Loucy (cell line): ENCODE results near the gene ADGRG1.

Experiments
- H2AFZ ChIP-seq: fragments of 200-600 bp; sonication (generic); 2 replicates; pipeline ENCODE4 v1.6.0; 2016; ENCODE audit warnings: antibody characterized with exemption, mild to moderate bottlenecking, low read length, moderate library complexity
- H3F3A ChIP-seq: fragments of 200-600 bp; 2 replicates; pipeline ENCODE4 v1.6.0; 2016; ENCODE audit warnings: antibody characterized with exemption, low read depth, mild to moderate bottlenecking
- H3K27me3 ChIP-seq: fragments of 200-600 bp; sonication (generic); 2 replicates; pipeline ENCODE4 v1.6.1; 2014; ENCODE audit warnings: low read length, mild to moderate bottlenecking; ENCODE audit not compliant: insufficient read depth, poor library complexity, severe bottlenecking
- H3K36me3 ChIP-seq: fragments of 200-600 bp; sonication (generic); 2 replicates; pipeline ENCODE4 v1.6.1; 2016; ENCODE audit warnings: low read length; ENCODE audit not compliant: insufficient read depth
- H3K4me1 ChIP-seq: fragments of 200-600 bp; sonication (generic); 2 replicates; pipeline ENCODE4 v1.5.1; 2014; ENCODE audit warnings: low read length, mild to moderate bottlenecking; ENCODE audit not compliant: insufficient read depth, poor library complexity, severe bottlenecking
- H3K4me2 ChIP-seq: fragments of 200-600 bp; sonication (generic); 2 replicates; pipeline ENCODE4 v1.6.0; 2014; ENCODE audit warnings: antibody characterized with exemption, low read length, low read depth, mild to moderate bottlenecking; ENCODE audit not compliant: poor library complexity, severe bottlenecking
- H3K4me3 ChIP-seq: fragments of 200-600 bp; sonication (generic); 2 replicates; pipeline ENCODE4 v1.5.1; 2014; ENCODE audit warnings: low read length, mild to moderate bottlenecking, mixed read lengths; ENCODE audit not compliant: poor library complexity, severe bottlenecking
- H3K79me2 ChIP-seq: fragments of 200-600 bp; sonication (generic); 2 replicates; pipeline ENCODE4 v1.6.1; 2014; ENCODE audit warnings: low read length; ENCODE audit not compliant: insufficient read depth
- H3K9ac ChIP-seq: fragments of 200-600 bp; sonication (generic); 2 replicates; pipeline ENCODE4 v1.6.0; 2014; ENCODE audit warnings: mild to moderate bottlenecking, low read depth, low read length, moderate library complexity; ENCODE audit not compliant: poor library complexity, severe bottlenecking
- H3K9me2 ChIP-seq: fragments of 200-600 bp; sonication (generic); replicated peaks from 2 replicates; pipeline ENCODE4 v1.6.1; 2016; ENCODE audit warnings: low read depth, low read length, mixed read lengths
- H3K9me3 ChIP-seq: fragments of 200-600 bp; sonication (generic); 2 replicates; pipeline ENCODE4 v1.6.1; 2014; ENCODE audit warnings: mild to moderate bottlenecking, antibody characterized with exemption, low read length, low read depth; ENCODE audit not compliant: insufficient read depth
- H4K20me1 ChIP-seq: fragments of 200-600 bp; sonication (generic); 2 replicates; pipeline ENCODE4 v1.6.0; 2014; ENCODE audit warnings: antibody characterized with exemption, low read length, mild to moderate bottlenecking; ENCODE audit not compliant: insufficient read depth, poor library complexity, severe bottlenecking
- CTCF ChIP-seq: fragments of 200-600 bp; sonication (generic); conservative IDR thresholded peaks from 2 replicates; pipeline ENCODE4 v1.5.1; 2014; ENCODE audit warnings: mild to moderate bottlenecking, antibody characterized with exemption, low read length
- EZH2phosphoT487 ChIP-seq: fragments of 200-600 bp; IDR thresholded peaks from 2 replicates; pipeline ENCODE4 v1.6.1; 2018; ENCODE audit warnings: antibody characterized with exemption, mild to moderate bottlenecking, moderate library complexity, borderline replicate concordance

The ADGRG1 gene

DNA sequence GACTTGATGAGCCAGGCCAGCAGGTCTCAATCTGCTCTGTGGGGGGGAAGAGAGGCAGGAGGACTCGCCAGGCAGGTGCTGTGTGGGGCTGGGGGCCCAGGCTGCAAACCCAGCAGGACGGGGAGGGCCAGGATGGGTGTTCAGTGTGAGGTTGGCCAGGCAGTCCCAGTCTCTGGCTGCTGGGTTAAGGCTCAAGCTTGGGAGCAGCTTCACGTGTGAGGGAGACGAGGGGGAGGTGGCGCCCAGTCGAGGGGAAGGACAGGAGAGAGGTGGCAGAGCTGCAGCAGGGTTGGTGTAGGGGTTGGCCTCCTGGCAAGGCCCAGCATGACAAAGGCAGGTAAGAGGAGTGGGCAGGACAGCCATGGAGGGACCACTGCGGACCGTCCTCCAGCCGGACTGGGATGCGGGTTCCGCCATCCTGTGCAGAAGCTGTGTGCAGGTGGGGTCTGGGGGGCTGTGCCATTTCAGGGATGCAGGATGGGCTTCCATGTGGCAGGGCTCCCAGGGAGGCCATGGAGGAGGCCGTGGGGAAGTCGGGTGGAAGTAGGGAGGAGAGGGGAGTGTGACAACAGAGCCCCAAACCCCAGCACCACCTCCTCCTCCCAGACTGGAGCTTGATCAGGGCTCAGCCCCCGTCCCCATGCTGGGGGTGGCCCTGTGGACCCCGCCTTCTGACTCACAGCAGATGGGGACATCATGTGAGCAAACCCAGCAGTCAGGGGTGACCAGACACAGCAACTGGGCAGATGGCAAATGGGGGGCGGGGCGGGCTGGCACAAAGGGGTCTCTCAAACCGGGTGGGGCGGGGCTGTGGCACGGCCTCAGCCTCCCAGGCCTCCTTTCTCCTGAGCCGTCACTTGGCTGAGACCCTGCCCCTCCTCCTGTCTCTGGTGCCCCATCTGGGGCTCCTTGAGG, 2.8 kb downstream of the ADGRG1 start:
- no peak overlapping the region for H3K4me3 ChIP-seq
- no peaks in the 10 kb centered on the region for H3K9me3 ChIP-seq
- no peak overlapping the region for H2AFZ ChIP-seq
- H3K9ac ChIP-seq: no peak overlapping the region
- no peak overlapping the region for H3K4me2 ChIP-seq
- no peaks in the 10 kb centered on the region for H3F3A ChIP-seq
- no peaks in the 10 kb centered on the region for H3K27me3 ChIP-seq
- no peaks in the 10 kb centered on the region for H3K4me1 ChIP-seq
- H3K9me2 ChIP-seq: no peaks in the 10 kb centered on the region
- H3K79me2 ChIP-seq: no peaks in the 10 kb centered on the region
- H3K36me3 ChIP-seq: no peaks in the 10 kb centered on the region
- TF ChIP-seq CTCF (no peak), EZH2phosphoT487 (no peak)
- no peaks in the 10 kb centered on the region for H4K20me1 ChIP-seq

DNA sequence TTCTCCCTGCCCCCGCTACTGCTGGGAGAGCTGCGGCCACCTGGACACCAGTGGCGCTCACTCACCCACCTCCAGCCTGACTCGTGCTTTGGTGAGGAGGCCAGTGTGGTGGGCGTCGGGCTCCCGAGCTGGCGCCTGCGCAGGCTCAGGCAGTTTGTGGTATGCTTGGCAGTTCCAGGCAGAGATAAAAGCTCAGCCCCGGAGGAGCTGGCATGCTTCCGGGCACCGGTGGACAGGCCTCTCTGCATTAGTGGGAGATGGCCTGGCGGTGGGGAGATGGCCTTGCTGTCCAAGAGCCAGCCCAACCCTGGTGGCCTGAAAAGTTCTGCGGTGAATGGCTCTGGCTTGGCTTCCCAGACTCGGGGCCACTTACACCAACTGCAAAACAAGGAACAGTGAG, 4.1 kb downstream of the ADGRG1 start:
- no peaks in the 10 kb centered on the region for H3K27me3 ChIP-seq
- H3K4me1 ChIP-seq: no peaks in the 10 kb centered on the region
- H3K9me2 ChIP-seq: no peaks in the 10 kb centered on the region
- H4K20me1 ChIP-seq: no peaks in the 10 kb centered on the region
- TF ChIP-seq CTCF: no peak
- TF ChIP-seq EZH2phosphoT487: no peak
- H3K4me3 ChIP-seq: no peak overlapping the region
- no peak overlapping the region for H3K9ac ChIP-seq
- no peaks in the 10 kb centered on the region for H3F3A ChIP-seq
- H3K4me2 ChIP-seq: no peak overlapping the region
- no peaks in the 10 kb centered on the region for H3K36me3 ChIP-seq
- H2AFZ ChIP-seq: no peak overlapping the region
- H3K9me3 ChIP-seq: no peaks in the 10 kb centered on the region
- H3K79me2 ChIP-seq: no peaks in the 10 kb centered on the region

- H3F3A ChIP-seq: no peaks in the 10 kb centered on the region
- no peak overlapping the region for H3K4me2 ChIP-seq
- H3K9me3 ChIP-seq: no peaks in the 10 kb centered on the region
- no peaks in the 10 kb centered on the region for H3K9me2 ChIP-seq
- no peak for TF ChIP-seq EZH2phosphoT487
- TF ChIP-seq CTCF: no peak
- H3K4me1 ChIP-seq: no peaks in the 10 kb centered on the region
- H3K79me2 ChIP-seq: no peaks in the 10 kb centered on the region
- no peak overlapping the region for H3K4me3 ChIP-seq
- H4K20me1 ChIP-seq: no peaks in the 10 kb centered on the region
- H3K27me3 ChIP-seq: no peaks in the 10 kb centered on the region
- no peak overlapping the region for H3K9ac ChIP-seq
- no peak overlapping the region for H2AFZ ChIP-seq
- H3K36me3 ChIP-seq: no peaks in the 10 kb centered on the region
Measured at GRCh38 chr16:57633383-57634064, 5.1 kb downstream of the ADGRG1 start.
